H9 (cell line): Measurements from ENCODE around the gene MYO15B. TPM values are rescaled to one million over a fixed set of nuclear protein-coding genes. Genes with fewer than 3 reads are reported as not detected.

Experiments
- DNase-seq: peaks from one replicate; pipeline ENCODE4 v3.0.0-alpha.2; 2017
- H2AFZ ChIP-seq: one replicate; pipeline ENCODE4 v1.6.1; 2013; ENCODE audit warnings: mild to moderate bottlenecking, low read length, control low read depth, moderate library complexity
- H2AK5ac ChIP-seq: 2 replicates; pipeline ENCODE4 v1.6.1; 2013; ENCODE audit warnings: low read length, control low read depth, mixed read lengths; ENCODE audit not compliant: insufficient read length
- H2BK120ac ChIP-seq: one replicate; pipeline ENCODE4 v1.6.1; 2013; ENCODE audit warnings: low read depth, mild to moderate bottlenecking, low read length, control low read depth, inconsistent platforms; ENCODE audit not compliant: poor library complexity, severe bottlenecking
- H2BK12ac ChIP-seq: 2 replicates; pipeline ENCODE4 v1.6.1; 2013; ENCODE audit warnings: low read length, control low read depth, mixed read lengths, low read depth; ENCODE audit not compliant: insufficient read length
- H2BK15ac ChIP-seq: 2 replicates; pipeline ENCODE4 v1.6.1; 2013; ENCODE audit warnings: low read depth, low read length, control low read depth
- H2BK20ac ChIP-seq: one replicate; pipeline ENCODE4 v1.6.1; 2013; ENCODE audit warnings: low read depth, mild to moderate bottlenecking, low read length, control low read depth, inconsistent platforms; ENCODE audit not compliant: poor library complexity, severe bottlenecking
- H2BK5ac ChIP-seq: 2 replicates; pipeline ENCODE4 v1.6.1; 2013; ENCODE audit warnings: low read length, control low read depth, mixed read lengths; ENCODE audit not compliant: insufficient read length
- H3K14ac ChIP-seq: 2 replicates; pipeline ENCODE4 v1.6.1; 2013; ENCODE audit warnings: low read length, control low read depth; ENCODE audit not compliant: insufficient read depth
- H3K18ac ChIP-seq: 2 replicates; pipeline ENCODE4 v1.6.1; 2013; ENCODE audit warnings: low read depth, mild to moderate bottlenecking, mixed read lengths, low read length, control low read depth; ENCODE audit not compliant: insufficient read length
- H3K23ac ChIP-seq: 2 replicates; pipeline ENCODE4 v1.6.1; 2013; ENCODE audit warnings: low read length, control low read depth, mixed read lengths, low read depth; ENCODE audit not compliant: insufficient read length
- H3K23me2 ChIP-seq: 2 replicates; pipeline ENCODE4 v1.6.1; 2013; ENCODE audit warnings: low read depth, mild to moderate bottlenecking, mixed read lengths, low read length, control low read depth; ENCODE audit not compliant: insufficient read length, poor library complexity, severe bottlenecking
- H3K27ac ChIP-seq: 2 replicates; pipeline ENCODE4 v1.5.1; 2013; ENCODE audit warnings: low read length, control low read depth, mixed read lengths, low read depth; ENCODE audit not compliant: insufficient read length
- H3K27me3 ChIP-seq: 2 replicates; pipeline ENCODE4 v1.6.1; 2013; ENCODE audit warnings: low read length, control low read depth, inconsistent platforms; ENCODE audit not compliant: insufficient read depth
- H3K4ac ChIP-seq: 2 replicates; pipeline ENCODE4 v1.6.1; 2013; ENCODE audit warnings: low read depth, mild to moderate bottlenecking, control low read depth, inconsistent platforms, low read length, moderate library complexity
- H3K4me1 ChIP-seq: 2 replicates; pipeline ENCODE4 v1.6.1; 2013; ENCODE audit warnings: low read length, control low read depth, inconsistent platforms; ENCODE audit not compliant: insufficient read depth
- H3K4me2 ChIP-seq: 2 replicates; pipeline ENCODE4 v1.6.1; 2013; ENCODE audit warnings: low read length, control low read depth, mixed read lengths; ENCODE audit not compliant: insufficient read length, insufficient read depth
- H3K56ac ChIP-seq: 2 replicates; pipeline ENCODE4 v1.6.1; 2013; ENCODE audit warnings: low read depth, mild to moderate bottlenecking, mixed read lengths, low read length, control low read depth; ENCODE audit not compliant: insufficient read length
- H3K79me1 ChIP-seq: 2 replicates; pipeline ENCODE4 v1.6.1; 2013; ENCODE audit warnings: low read depth, mild to moderate bottlenecking, moderate library complexity, low read length, control low read depth, inconsistent platforms; ENCODE audit not compliant: insufficient read depth, poor library complexity, severe bottlenecking
- H3K79me2 ChIP-seq: 2 replicates; pipeline ENCODE4 v1.6.1; 2013; ENCODE audit warnings: low read length, control low read depth, inconsistent platforms; ENCODE audit not compliant: insufficient read depth
- H3K9ac ChIP-seq: 2 replicates; pipeline ENCODE4 v1.6.1; 2013; ENCODE audit warnings: low read length, control low read depth, mixed read lengths; ENCODE audit not compliant: insufficient read length; ENCODE audit errors: extremely low read depth
- H3K9me3 ChIP-seq: one replicate; pipeline ENCODE4 v1.6.1; 2013; ENCODE audit warnings: low read depth, low read length, inconsistent platforms; ENCODE audit not compliant: control insufficient read depth
- H3T11ph ChIP-seq: one replicate; pipeline ENCODE4 v1.6.1; 2013; ENCODE audit warnings: mild to moderate bottlenecking, low read length, control low read depth, inconsistent platforms
- H4K20me1 ChIP-seq: one replicate; pipeline ENCODE4 v1.6.1; 2013; ENCODE audit not compliant: control insufficient read depth, insufficient read length, insufficient read depth
- H4K5ac ChIP-seq: 2 replicates; pipeline ENCODE4 v1.6.1; 2013; ENCODE audit warnings: low read depth, mild to moderate bottlenecking, mixed read lengths, low read length, control low read depth; ENCODE audit not compliant: insufficient read length
- H4K8ac ChIP-seq: replicated peaks from 2 replicates; pipeline ENCODE4 v1.6.1; 2013; ENCODE audit warnings: low read length, control low read depth, mixed read lengths, low read depth; ENCODE audit not compliant: insufficient read length
- H4K91ac ChIP-seq: 2 replicates; pipeline ENCODE4 v1.6.1; 2013; ENCODE audit warnings: low read depth, mild to moderate bottlenecking, moderate library complexity, mixed read lengths, low read length, control low read depth; ENCODE audit not compliant: insufficient read length
- H3K27ac Mint-ChIP-seq, 3 experiments: 2 replicates in 2 of 3; 3 replicates in 1 of 3; pipeline ENCODE4 v1.8.0; 2020 to 2021; ENCODE audit warnings: mixed read lengths in 3 of 3, mild to moderate bottlenecking in 1 of 3, moderate library complexity in 1 of 3
- H3K27me3 Mint-ChIP-seq: 2 replicates; pipeline ENCODE4 v1.8.0; 2021; ENCODE audit warnings: low read depth, mild to moderate bottlenecking, moderate library complexity, mixed read lengths
- H3K36me3 Mint-ChIP-seq, 3 experiments: 2 replicates in 2 of 3; 3 replicates in 1 of 3; pipeline ENCODE4 v1.8.0; 2020 to 2021; ENCODE audit warnings: low read depth in 3 of 3, mixed read lengths in 3 of 3; ENCODE audit not compliant: insufficient read depth in 1 of 3
- H3K4me1 Mint-ChIP-seq, 2 experiments: 2 replicates each; pipeline ENCODE4 v1.8.0; 2020; ENCODE audit warnings: mixed read lengths in 2 of 2
- H3K4me3 Mint-ChIP-seq, 2 experiments: 2 replicates in 1 of 2; 3 replicates in 1 of 2; pipeline ENCODE4 v1.8.0; 2020 to 2021; ENCODE audit warnings: mild to moderate bottlenecking in 2 of 2, mixed read lengths in 2 of 2, moderate library complexity in 1 of 2
- H3K9me3 Mint-ChIP-seq, 2 experiments: 2 replicates in 1 of 2; 3 replicates in 1 of 2; pipeline ENCODE4 v1.8.0; 2020; ENCODE audit warnings: mild to moderate bottlenecking in 2 of 2, mixed read lengths in 2 of 2, moderate library complexity in 1 of 2
- CTCF ChIP-seq: fragments of 200-600 bp; sonication (generic); conservative IDR thresholded peaks from 3 replicates; pipeline ENCODE4 v1.8.0; 2021; ENCODE audit warnings: antibody characterized with exemption, mild to moderate bottlenecking
- WGBS: extraction: QIAGEN DNeasy Blood & Tissue Kit; methylation state at CpG from one replicate; pipeline ENCODE4 v1.1.7; 2013; ENCODE audit warnings: missing lambda C conversion rate, low lambda C conversion rate, mixed read lengths; ENCODE audit not compliant: insufficient read length; ENCODE audit errors: extremely low coverage; 5-methylcytosine and 5-hydroxymethylcytosine counted together
- total RNA-seq: library from RNA; stranded (reverse); gene quantifications from 2 replicates; pipeline ENCODE4 v1.2.1, GENCODE V29; 2021

MYO15B gene
- total RNA-seq, 1 experiment from 2014 or later, result 41.9 TPM

- H3K27ac ChIP-seq, result no peak overlapping the region
- peaks cover 0 to 3% of the 10 kb centered on the region in 2 experiments; a peak in 1 of 4 replicates for H3K4me1 Mint-ChIP-seq
- H3K27me3 Mint-ChIP-seq, result no peaks in the 10 kb centered on the region
- H3K9me3 ChIP-seq, result no peaks in the 10 kb centered on the region
- H2AK5ac ChIP-seq, result no peak overlapping the region
- H2BK15ac ChIP-seq, result no peak overlapping the region
- H3K23me2 ChIP-seq, result no peaks in the 10 kb centered on the region
- no peaks in the 10 kb centered on the region for H3K9me3 Mint-ChIP-seq
- H2BK120ac ChIP-seq, result no peak overlapping the region
- H3K36me3 Mint-ChIP-seq, result peaks cover 2 to 15% (median 2%) of the 10 kb centered on the region in 3 experiments; a peak in 4 of 7 replicates
- no peak for TF ChIP-seq CTCF
- H3K18ac ChIP-seq, result no peak overlapping the region
- H3K4me1 ChIP-seq, result no peaks in the 10 kb centered on the region
- no peak overlapping the region for H2AFZ ChIP-seq
- no peak overlapping the region for H2BK5ac ChIP-seq
- DNase-seq, result no peak
- no peak overlapping the region for H3T11ph ChIP-seq
- H2BK12ac ChIP-seq, result no peak overlapping the region
- H4K20me1 ChIP-seq, result no peaks in the 10 kb centered on the region
- H3K14ac ChIP-seq, result no peak overlapping the region
- H3K27ac Mint-ChIP-seq, result no peak overlapping the region
- no CpG with 5 or more reads among the region's 38 CpGs for WGBS
- H3K79me1 ChIP-seq, result no peaks in the 10 kb centered on the region
- H3K4me2 ChIP-seq, result no peak overlapping the region
- H3K27me3 ChIP-seq, result no peaks in the 10 kb centered on the region
- H3K4me3 Mint-ChIP-seq, result no peak overlapping the region
- H4K5ac ChIP-seq, result no peak overlapping the region
- H3K79me2 ChIP-seq, result no peaks in the 10 kb centered on the region
- H4K91ac ChIP-seq, result no peak overlapping the region
- H4K8ac ChIP-seq, result no peak overlapping the region
- no peak overlapping the region for H2BK20ac ChIP-seq
- H3K23ac ChIP-seq, result no peak overlapping the region
- H3K4ac ChIP-seq, result no peak overlapping the region
- H3K9ac ChIP-seq, result no peak overlapping the region
- no peak overlapping the region for H3K56ac ChIP-seq
These were observed 28.7 kb upstream of the MYO15B start for GRCh38 chr17:75558666-75559530.
